ENCODE results near the gene SSR3.

SSR3 gene

DNA sequence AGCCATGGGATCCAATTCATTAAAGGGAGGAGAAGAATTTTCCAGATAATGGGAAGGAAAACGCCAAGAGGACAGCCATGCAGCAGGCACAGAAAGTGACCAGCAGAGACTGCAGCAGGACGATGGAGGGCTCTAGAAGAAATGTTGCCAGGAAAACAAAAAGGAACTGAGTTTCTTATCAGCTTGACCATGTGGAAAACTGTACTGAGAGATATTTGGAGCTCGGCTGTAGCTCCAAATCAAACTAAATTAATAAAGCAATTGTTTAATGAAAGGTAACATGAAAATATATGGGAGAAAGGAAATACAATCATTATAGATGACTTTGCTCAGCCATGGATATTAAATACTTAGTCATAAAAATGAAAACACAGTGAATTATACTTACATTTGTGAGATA, 63.7 kb downstream of the SSR3 start:
- no peak for DNase-seq (ENCODE audit: low read depth in 2 of 2)
